Hepatocyte (in vitro differentiated cells): ENCODE results near the gene TMPRSS7.

Experiments used
- CTCF ChIP-seq: fragments of 200-600 bp; sonication (generic); IDR thresholded peaks from 2 replicates; pipeline ENCODE4 v1.5.1; 2016; ENCODE audit warnings: antibody characterized with exemption, mild to moderate bottlenecking; ENCODE audit not compliant: poor library complexity
- EZH2 ChIP-seq: fragments of 200-600 bp; sonication (generic); IDR thresholded peaks from 2 replicates; pipeline ENCODE4 v1.6.1; 2016; ENCODE audit warnings: antibody characterized with exemption, mild to moderate bottlenecking, borderline replicate concordance
- EZH2phosphoT487 ChIP-seq: fragments of 200-600 bp; sonication (generic); IDR thresholded peaks from one replicate; pipeline ENCODE4 v1.6.1; 2018; ENCODE audit warnings: antibody characterized with exemption, mild to moderate bottlenecking, low read depth, moderate library complexity; ENCODE audit not compliant: unreplicated experiment, severe bottlenecking

GRCh38 chr3:112032098-112032731 lies 2.3 kb upstream of the TMPRSS7 start:
- no peak for TF ChIP-seq EZH2phosphoT487
- TF ChIP-seq CTCF, result no peak
- no peak for TF ChIP-seq EZH2
